ENCODE measurements around the gene LSM5.

LSM5 gene

GRCh38 chr7:32515890-32516550 is 25.8 kb upstream of the LSM5 start:
- Histone ChIP-seq H3K4me1 (ENCODE audit: control insufficient read depth in 1 of 2, insufficient read depth in 2 of 2, low read length in 2 of 2) (peaks cover 2 to 5% of the 10 kb centered on the region in 2 experiments), H3K36me3 (ENCODE audit: control insufficient read depth in 1 of 2, insufficient read depth in 2 of 2, low read length in 2 of 2) (peaks cover 5 to 13% of the 10 kb centered on the region in 2 experiments), H2BK5ac (ENCODE audit: low read depth, low read length, poor library complexity) (no peak overlapping the region), H2BK120ac (ENCODE audit: insufficient read depth, low read length, poor library complexity) (no peak overlapping the region), H3K23ac (ENCODE audit: low read length) (no peak overlapping the region), H3K79me2 (ENCODE audit: control insufficient read depth, insufficient read depth, low read length, poor library complexity) (no peaks in the 10 kb centered on the region), H3K14ac (ENCODE audit: low read length) (no peak overlapping the region), H3K4me3 (ENCODE audit: low read depth, low read length) (no peak overlapping the region), H4K91ac (ENCODE audit: low read depth, low read length) (no peak overlapping the region), H3K79me1 (ENCODE audit: low read length) (no peaks in the 10 kb centered on the region), H3K27ac (ENCODE audit: low read depth, low read length) (peak overlapping the region; percentile 11), H3K18ac (ENCODE audit: low read length) (peak overlapping the region; percentile 35), H4K8ac (ENCODE audit: low read depth, low read length) (no peak overlapping the region), H2AK5ac (ENCODE audit: low read length) (no peak overlapping the region), H2BK12ac (ENCODE audit: low read length) (no peak overlapping the region), H3K4ac (ENCODE audit: low read depth, low read length) (peak overlapping the region; percentile 27), H3K4me2 (ENCODE audit: low read length) (no peak overlapping the region), H3K9ac (ENCODE audit: low read length) (no peak overlapping the region), H3K9me3 (ENCODE audit: insufficient read depth, low read depth, low read length) (peaks cover 7% of the 10 kb centered on the region), H4K12ac (ENCODE audit: low read depth, low read length) (no peak overlapping the region), H2AFZ (ENCODE audit: insufficient read depth, low read length, poor library complexity) (no peak overlapping the region), H3K27me3 (ENCODE audit: insufficient read depth, low read length) (no peaks in the 10 kb centered on the region)
- DNase-seq, result no peak
- WGBS (ENCODE audit: extremely low coverage, insufficient coverage, insufficient read length), result no CpG with 5 or more reads among the region's 3 CpGs

DNA sequence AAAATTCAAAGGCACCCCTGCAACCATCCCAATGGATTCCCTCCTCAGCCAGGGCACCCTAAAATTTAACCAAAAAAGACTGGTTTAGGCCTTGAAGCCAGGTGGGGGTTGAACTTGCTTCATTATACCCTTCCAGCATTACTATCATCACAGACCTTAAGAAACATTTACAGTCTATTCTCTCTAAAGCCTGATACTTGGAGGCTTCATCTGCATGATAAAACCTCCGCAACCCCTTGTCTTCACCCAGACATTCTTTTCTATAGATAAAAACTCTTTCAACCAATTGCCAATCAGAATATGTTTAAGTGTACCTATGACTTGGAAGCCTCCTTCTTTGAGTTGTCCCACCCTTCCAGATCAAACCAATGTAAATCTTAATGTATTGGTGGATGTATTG is 23.0 kb upstream of the LSM5 start:
- H4K12ac ChIP-seq (ENCODE audit: low read depth, low read length), result no peak overlapping the region
- no peak overlapping the region for H3K27ac ChIP-seq (ENCODE audit: low read depth, low read length)
- H3K14ac ChIP-seq (ENCODE audit: low read length), result no peak overlapping the region
- H3K18ac ChIP-seq (ENCODE audit: low read length), result no peak overlapping the region
- no peak overlapping the region for H4K8ac ChIP-seq (ENCODE audit: low read depth, low read length)
- H3K79me1 ChIP-seq (ENCODE audit: low read length), result no peaks in the 10 kb centered on the region
- H4K91ac ChIP-seq (ENCODE audit: low read depth, low read length), result no peak overlapping the region
- no peak overlapping the region for H2AFZ ChIP-seq (ENCODE audit: insufficient read depth, low read length, poor library complexity)
- H3K4me1 ChIP-seq (ENCODE audit: control insufficient read depth in 1 of 2, insufficient read depth in 2 of 2, low read length in 2 of 2), result peaks cover 2 to 5% of the 10 kb centered on the region in 2 experiments
- no peak overlapping the region for H3K4ac ChIP-seq (ENCODE audit: low read depth, low read length)
- H3K23ac ChIP-seq (ENCODE audit: low read length), result no peak overlapping the region
- no peaks in the 10 kb centered on the region for H3K79me2 ChIP-seq (ENCODE audit: control insufficient read depth, insufficient read depth, low read length, poor library complexity)
- H2AK5ac ChIP-seq (ENCODE audit: low read length), result no peak overlapping the region
- H3K4me2 ChIP-seq (ENCODE audit: low read length), result no peak overlapping the region
- no peaks in the 10 kb centered on the region for H3K27me3 ChIP-seq (ENCODE audit: insufficient read depth, low read length)
- H2BK12ac ChIP-seq (ENCODE audit: low read length), result no peak overlapping the region
- H2BK120ac ChIP-seq (ENCODE audit: insufficient read depth, low read length, poor library complexity), result no peak overlapping the region
- no CpG with 5 or more reads among the region's 1 CpG for WGBS (ENCODE audit: extremely low coverage, insufficient coverage, insufficient read length)
- no peak overlapping the region for H3K4me3 ChIP-seq (ENCODE audit: low read depth, low read length)
- peaks cover 3 to 7% of the 10 kb centered on the region in 2 experiments for H3K36me3 ChIP-seq (ENCODE audit: control insufficient read depth in 1 of 2, insufficient read depth in 2 of 2, low read length in 2 of 2)
- H3K9me3 ChIP-seq (ENCODE audit: insufficient read depth, low read depth, low read length), result peaks cover 5% of the 10 kb centered on the region
- H3K9ac ChIP-seq (ENCODE audit: low read length), result no peak overlapping the region
- no peak for DNase-seq
- H2BK5ac ChIP-seq (ENCODE audit: low read depth, low read length, poor library complexity), result no peak overlapping the region

GRCh38 chr7:32511791-32512190 is 21.6 kb upstream of the LSM5 start:
- H3K18ac ChIP-seq (ENCODE audit: low read length), result no peak overlapping the region
- H3K9ac ChIP-seq (ENCODE audit: low read length), result no peak overlapping the region
- peak overlapping the region; percentile 40 for H3K4ac ChIP-seq (ENCODE audit: low read depth, low read length)
- H3K79me2 ChIP-seq (ENCODE audit: control insufficient read depth, insufficient read depth, low read length, poor library complexity), result no peaks in the 10 kb centered on the region
- no peak overlapping the region for H4K8ac ChIP-seq (ENCODE audit: low read depth, low read length)
- no peak overlapping the region for H2AK5ac ChIP-seq (ENCODE audit: low read length)
- H3K36me3 ChIP-seq (ENCODE audit: control insufficient read depth in 1 of 2, insufficient read depth in 2 of 2, low read length in 2 of 2), result no peaks in the 10 kb centered on the region
- no peak overlapping the region for H3K23ac ChIP-seq (ENCODE audit: low read length)
- no peak overlapping the region for H2BK12ac ChIP-seq (ENCODE audit: low read length)
- H4K12ac ChIP-seq (ENCODE audit: low read depth, low read length), result no peak overlapping the region
- H3K4me2 ChIP-seq (ENCODE audit: low read length), result no peak overlapping the region
- H3K79me1 ChIP-seq (ENCODE audit: low read length), result no peaks in the 10 kb centered on the region
- H2BK120ac ChIP-seq (ENCODE audit: insufficient read depth, low read length, poor library complexity), result no peak overlapping the region
- no peaks in the 10 kb centered on the region for H3K27me3 ChIP-seq (ENCODE audit: insufficient read depth, low read length)
- H2BK5ac ChIP-seq (ENCODE audit: low read depth, low read length, poor library complexity), result no peak overlapping the region
- no peak overlapping the region for H2AFZ ChIP-seq (ENCODE audit: insufficient read depth, low read length, poor library complexity)
- no peaks in the 10 kb centered on the region for H3K9me3 ChIP-seq (ENCODE audit: insufficient read depth, low read depth, low read length)
- no peak overlapping the region for H3K27ac ChIP-seq (ENCODE audit: low read depth, low read length)
- no CpG with 5 or more reads among the region's 4 CpGs for WGBS (ENCODE audit: extremely low coverage, insufficient coverage, insufficient read length)
- no peak overlapping the region for H3K4me3 ChIP-seq (ENCODE audit: low read depth, low read length)
- peak; percentile 30 to 81 for DNase-seq
- no peak overlapping the region for H3K14ac ChIP-seq (ENCODE audit: low read length)
- peaks cover 2 to 5% of the 10 kb centered on the region in 2 experiments for H3K4me1 ChIP-seq (ENCODE audit: control insufficient read depth in 1 of 2, insufficient read depth in 2 of 2, low read length in 2 of 2)
- no peak overlapping the region for H4K91ac ChIP-seq (ENCODE audit: low read depth, low read length)

DNA sequence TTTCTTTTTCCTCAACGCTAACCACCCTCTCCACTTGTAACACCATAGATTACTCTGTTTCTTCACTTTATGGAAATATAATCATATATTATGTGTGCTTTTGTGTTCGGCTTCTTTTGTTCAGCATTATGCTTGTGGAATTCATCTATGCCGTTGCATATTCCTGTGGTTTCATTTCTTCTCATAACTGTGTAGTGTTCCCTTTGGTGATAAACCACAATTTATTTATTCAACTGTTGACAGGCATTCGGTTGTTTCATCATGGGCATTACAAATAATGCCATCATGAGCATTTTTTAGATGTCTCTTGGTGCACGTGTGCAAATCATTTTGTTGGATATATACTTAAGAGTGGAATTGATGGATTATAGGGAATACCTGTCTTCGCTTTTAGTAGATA is 17.2 kb upstream of the LSM5 start:
- Histone ChIP-seq H3K27me3 (ENCODE audit: insufficient read depth, low read length) (no peaks in the 10 kb centered on the region), H2AK5ac (ENCODE audit: low read length) (no peak overlapping the region), H2BK120ac (ENCODE audit: insufficient read depth, low read length, poor library complexity) (no peak overlapping the region), H3K79me1 (ENCODE audit: low read length) (no peaks in the 10 kb centered on the region), H3K9ac (ENCODE audit: low read length) (no peak overlapping the region), H2AFZ (ENCODE audit: insufficient read depth, low read length, poor library complexity) (no peak overlapping the region), H4K8ac (ENCODE audit: low read depth, low read length) (no peak overlapping the region), H3K4me1 (ENCODE audit: control insufficient read depth in 1 of 2, insufficient read depth in 2 of 2, low read length in 2 of 2) (peaks cover 2 to 5% of the 10 kb centered on the region in 2 experiments), H4K91ac (ENCODE audit: low read depth, low read length) (no peak overlapping the region), H3K36me3 (ENCODE audit: control insufficient read depth in 1 of 2, insufficient read depth in 2 of 2, low read length in 2 of 2) (no peaks in the 10 kb centered on the region), H3K79me2 (ENCODE audit: control insufficient read depth, insufficient read depth, low read length, poor library complexity) (peaks cover 1% of the 10 kb centered on the region), H3K4me2 (ENCODE audit: low read length) (no peak overlapping the region), H2BK12ac (ENCODE audit: low read length) (no peak overlapping the region), H3K18ac (ENCODE audit: low read length) (no peak overlapping the region), H3K23ac (ENCODE audit: low read length) (no peak overlapping the region), H3K4me3 (ENCODE audit: low read depth, low read length) (no peak overlapping the region), H2BK5ac (ENCODE audit: low read depth, low read length, poor library complexity) (no peak overlapping the region), H3K4ac (ENCODE audit: low read depth, low read length) (no peak overlapping the region), H3K9me3 (ENCODE audit: insufficient read depth, low read depth, low read length) (no peaks in the 10 kb centered on the region), H4K12ac (ENCODE audit: low read depth, low read length) (no peak overlapping the region), H3K14ac (ENCODE audit: low read length) (no peak overlapping the region), H3K27ac (ENCODE audit: low read depth, low read length) (no peak overlapping the region)
- 100% methylated on average over 1 of the region's 6 CpGs for WGBS (ENCODE audit: extremely low coverage, insufficient coverage, insufficient read length)
- DNase-seq, result no peak

All from trophoblast cell (in vitro differentiated cells and primary cell).